ENCODE data around the gene C2orf49.

The C2orf49 gene

DNA sequence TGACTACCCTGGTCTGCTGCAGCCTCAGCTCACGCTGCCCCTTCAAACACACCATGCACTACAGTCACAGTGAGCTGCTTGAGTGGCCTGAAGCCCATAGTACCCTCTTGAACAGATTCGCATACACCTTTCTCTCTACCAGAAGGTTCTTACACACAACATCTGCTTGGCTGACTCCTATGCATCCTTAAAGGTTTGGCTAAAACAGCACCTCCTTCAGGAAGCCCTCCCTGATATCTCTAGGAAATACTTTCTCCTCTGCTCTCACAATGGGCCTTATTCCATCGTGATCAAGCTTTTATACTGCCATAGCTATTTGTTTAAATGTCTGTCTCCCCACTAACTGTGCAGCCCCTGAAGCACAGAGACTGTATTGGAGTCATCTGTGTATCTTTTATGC is 39.3 kb upstream of the C2orf49 start:
- Histone ChIP-seq H3K4me3 (replicated peaks; ENCODE audit: insufficient read depth, low read length) (no peak overlapping the region), H3K27ac (replicated peaks) (no peak overlapping the region), H3K27me3 (ENCODE audit: insufficient read depth, poor library complexity, severe bottlenecking) (no peaks in the 10 kb centered on the region)
- no peak for DNase-seq (ENCODE audit: low read depth in 1 of 2, low spot score in 1 of 2)
- TF ChIP-seq POLR2AphosphoS5 (IDR thresholded peaks at IDR 0.05; ENCODE audit: low read depth), result no peak
- TF ChIP-seq, protein P1, sequence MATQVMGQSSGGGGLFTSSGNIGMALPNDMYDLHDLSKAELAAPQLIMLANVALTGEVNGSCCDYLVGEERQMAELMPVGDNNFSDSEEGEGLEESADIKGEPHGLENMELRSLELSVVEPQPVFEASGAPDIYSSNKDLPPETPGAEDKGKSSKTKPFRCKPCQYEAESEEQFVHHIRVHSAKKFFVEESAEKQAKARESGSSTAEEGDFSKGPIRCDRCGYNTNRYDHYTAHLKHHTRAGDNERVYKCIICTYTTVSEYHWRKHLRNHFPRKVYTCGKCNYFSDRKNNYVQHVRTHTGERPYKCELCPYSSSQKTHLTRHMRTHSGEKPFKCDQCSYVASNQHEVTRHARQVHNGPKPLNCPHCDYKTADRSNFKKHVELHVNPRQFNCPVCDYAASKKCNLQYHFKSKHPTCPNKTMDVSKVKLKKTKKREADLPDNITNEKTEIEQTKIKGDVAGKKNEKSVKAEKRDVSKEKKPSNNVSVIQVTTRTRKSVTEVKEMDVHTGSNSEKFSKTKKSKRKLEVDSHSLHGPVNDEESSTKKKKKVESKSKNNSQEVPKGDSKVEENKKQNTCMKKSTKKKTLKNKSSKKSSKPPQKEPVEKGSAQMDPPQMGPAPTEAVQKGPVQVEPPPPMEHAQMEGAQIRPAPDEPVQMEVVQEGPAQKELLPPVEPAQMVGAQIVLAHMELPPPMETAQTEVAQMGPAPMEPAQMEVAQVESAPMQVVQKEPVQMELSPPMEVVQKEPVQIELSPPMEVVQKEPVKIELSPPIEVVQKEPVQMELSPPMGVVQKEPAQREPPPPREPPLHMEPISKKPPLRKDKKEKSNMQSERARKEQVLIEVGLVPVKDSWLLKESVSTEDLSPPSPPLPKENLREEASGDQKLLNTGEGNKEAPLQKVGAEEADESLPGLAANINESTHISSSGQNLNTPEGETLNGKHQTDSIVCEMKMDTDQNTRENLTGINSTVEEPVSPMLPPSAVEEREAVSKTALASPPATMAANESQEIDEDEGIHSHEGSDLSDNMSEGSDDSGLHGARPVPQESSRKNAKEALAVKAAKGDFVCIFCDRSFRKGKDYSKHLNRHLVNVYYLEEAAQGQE (IDR thresholded peaks at IDR 0.05; ENCODE audit: insufficient replicate concordance, low read depth), result no peak
- TF ChIP-seq, protein P2, sequence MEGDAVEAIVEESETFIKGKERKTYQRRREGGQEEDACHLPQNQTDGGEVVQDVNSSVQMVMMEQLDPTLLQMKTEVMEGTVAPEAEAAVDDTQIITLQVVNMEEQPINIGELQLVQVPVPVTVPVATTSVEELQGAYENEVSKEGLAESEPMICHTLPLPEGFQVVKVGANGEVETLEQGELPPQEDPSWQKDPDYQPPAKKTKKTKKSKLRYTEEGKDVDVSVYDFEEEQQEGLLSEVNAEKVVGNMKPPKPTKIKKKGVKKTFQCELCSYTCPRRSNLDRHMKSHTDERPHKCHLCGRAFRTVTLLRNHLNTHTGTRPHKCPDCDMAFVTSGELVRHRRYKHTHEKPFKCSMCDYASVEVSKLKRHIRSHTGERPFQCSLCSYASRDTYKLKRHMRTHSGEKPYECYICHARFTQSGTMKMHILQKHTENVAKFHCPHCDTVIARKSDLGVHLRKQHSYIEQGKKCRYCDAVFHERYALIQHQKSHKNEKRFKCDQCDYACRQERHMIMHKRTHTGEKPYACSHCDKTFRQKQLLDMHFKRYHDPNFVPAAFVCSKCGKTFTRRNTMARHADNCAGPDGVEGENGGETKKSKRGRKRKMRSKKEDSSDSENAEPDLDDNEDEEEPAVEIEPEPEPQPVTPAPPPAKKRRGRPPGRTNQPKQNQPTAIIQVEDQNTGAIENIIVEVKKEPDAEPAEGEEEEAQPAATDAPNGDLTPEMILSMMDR (IDR thresholded peaks at IDR 0.05; ENCODE audit: insufficient read depth, low read length), result no peak
- no peak for TF ChIP-seq GABPA (IDR thresholded peaks at IDR 0.05; ENCODE audit: low read depth)
- TF ChIP-seq SPI1 (IDR thresholded peaks at IDR 0.05; ENCODE audit: borderline replicate concordance, low read depth), result no peak

DNA sequence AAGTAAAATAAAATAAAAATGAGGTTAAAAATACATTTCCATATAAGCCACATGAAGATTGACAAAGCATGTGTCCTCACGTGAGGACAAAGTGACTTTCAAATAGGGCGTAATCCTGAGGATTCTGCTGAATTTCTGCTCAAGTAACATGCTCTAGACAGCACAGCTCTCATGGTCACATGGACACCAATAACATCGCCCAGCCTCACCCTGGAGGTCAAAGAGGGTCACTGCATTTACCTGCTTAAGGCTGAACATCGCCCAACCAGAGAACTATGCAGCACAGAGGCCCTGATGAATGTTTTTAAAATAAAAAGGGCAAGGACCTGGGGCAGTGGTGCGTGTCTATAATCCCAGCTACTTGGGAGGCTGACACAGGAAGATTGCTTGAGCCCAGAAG is 38.0 kb upstream of the C2orf49 start:
- Histone ChIP-seq H3K27me3 (ENCODE audit: insufficient read depth, poor library complexity, severe bottlenecking) (no peaks in the 10 kb centered on the region), H3K4me3 (replicated peaks; ENCODE audit: insufficient read depth, low read length) (no peak overlapping the region), H3K27ac (replicated peaks) (no peak overlapping the region)
- TF ChIP-seq, protein P2 (IDR thresholded peaks at IDR 0.05; ENCODE audit: insufficient read depth, low read length), result no peak
- no peak for TF ChIP-seq GABPA (IDR thresholded peaks at IDR 0.05; ENCODE audit: low read depth)
- DNase-seq (ENCODE audit: low read depth in 1 of 2, low spot score in 1 of 2), result no peak

DNA sequence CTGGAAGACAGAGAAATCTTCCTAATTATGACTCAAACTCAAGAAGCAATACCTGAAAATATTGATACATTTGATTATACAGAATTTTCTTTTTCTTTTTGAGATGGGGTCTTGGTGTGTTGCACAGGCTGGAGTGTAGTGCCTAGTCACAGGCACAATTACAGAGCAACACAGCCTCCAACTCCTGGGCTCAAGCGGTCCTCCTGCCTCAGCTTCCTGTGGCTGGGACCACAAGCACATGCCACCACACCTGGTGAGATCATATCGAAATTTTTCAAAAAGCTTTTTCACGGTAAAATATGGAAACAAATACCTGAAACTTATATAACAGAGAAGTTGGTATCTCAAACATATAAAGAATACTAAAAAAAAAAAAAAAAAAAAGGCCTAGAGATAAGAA is 35.7 kb upstream of the C2orf49 start:
- H3K4me3 ChIP-seq (replicated peaks; ENCODE audit: insufficient read depth, low read length), result no peak overlapping the region
- H3K27me3 ChIP-seq (ENCODE audit: insufficient read depth, poor library complexity, severe bottlenecking), result no peaks in the 10 kb centered on the region
- no peak for DNase-seq (ENCODE audit: low read depth in 1 of 2, low spot score in 1 of 2)
- TF ChIP-seq, protein P1 (IDR thresholded peaks at IDR 0.05; ENCODE audit: insufficient replicate concordance, low read depth), result no peak
- TF ChIP-seq POLR2AphosphoS5 (IDR thresholded peaks at IDR 0.05; ENCODE audit: low read depth) (no peak), SPI1 (IDR thresholded peaks at IDR 0.05; ENCODE audit: borderline replicate concordance, low read depth) (no peak)
- TF ChIP-seq, protein P2 (IDR thresholded peaks at IDR 0.05; ENCODE audit: insufficient read depth, low read length), result no peak
- no peak overlapping the region for H3K27ac ChIP-seq (replicated peaks)

DNA sequence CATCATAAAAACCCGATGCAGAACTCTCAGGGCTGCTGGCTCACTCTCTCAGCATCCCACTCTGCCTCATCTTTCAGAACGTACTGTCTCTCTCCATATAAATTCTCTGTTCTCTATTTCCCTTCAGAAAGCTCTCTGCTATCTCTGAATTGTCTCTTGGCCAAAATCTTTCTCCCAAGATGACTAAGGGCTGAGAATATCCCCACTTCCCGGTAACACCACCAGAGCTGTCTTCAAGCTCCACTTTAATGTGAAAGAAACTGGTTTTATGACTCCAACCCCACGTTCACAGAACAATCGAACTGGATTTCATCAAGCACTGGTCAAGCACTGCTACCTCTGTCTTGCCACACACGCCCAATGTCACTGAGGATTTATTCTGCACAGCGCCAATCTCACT is 30.2 kb upstream of the C2orf49 start:
- DNase-seq (ENCODE audit: low read depth in 1 of 2, low spot score in 1 of 2), result no peak
- TF ChIP-seq, protein P2 (IDR thresholded peaks at IDR 0.05; ENCODE audit: insufficient read depth, low read length), result no peak
- TF ChIP-seq GABPA (IDR thresholded peaks at IDR 0.05; ENCODE audit: low read depth) (no peak), SPI1 (IDR thresholded peaks at IDR 0.05; ENCODE audit: borderline replicate concordance, low read depth) (no peak), POLR2AphosphoS5 (IDR thresholded peaks at IDR 0.05; ENCODE audit: low read depth) (no peak)
- TF ChIP-seq, protein P1 (IDR thresholded peaks at IDR 0.05; ENCODE audit: insufficient replicate concordance, low read depth), result no peak
- Histone ChIP-seq H3K4me3 (replicated peaks; ENCODE audit: insufficient read depth, low read length) (no peak overlapping the region), H3K27ac (replicated peaks) (no peak overlapping the region), H3K27me3 (ENCODE audit: insufficient read depth, poor library complexity, severe bottlenecking) (no peaks in the 10 kb centered on the region)

All from HL-60 (cell line).